A673 (cell line): ENCODE results near the gene EDEM3.

ENCODE experiments used
- CTCF ChIP-seq: fragments of 300-800, 200-600 bp; sonication (generic); conservative IDR thresholded peaks from 2 replicates; pipeline ENCODE4 v1.5.1; 2017; ENCODE audit warnings: low read depth, mild to moderate bottlenecking, antibody characterized with exemption, low read length, moderate library complexity, mixed read lengths
- EZH2 ChIP-seq: fragments of 200-600 bp; sonication (generic); IDR thresholded peaks from 2 replicates; pipeline ENCODE4 v1.6.1; 2017; ENCODE audit warnings: borderline replicate concordance, low read depth, mild to moderate bottlenecking, mixed read lengths, antibody characterized with exemption, low read length; ENCODE audit not compliant: poor library complexity, severe bottlenecking

- TF ChIP-seq CTCF (no peak), EZH2 (no peak)
These were observed 106.3 kb downstream of the EDEM3 start for GRCh38 chr1:184648160-184648855.
